SHP77 treated with DMSO at 0.1 percent for 48 hours (cell line): ENCODE results near the gene ZNF169.
"Not testable (repeated sequence)": the region's sequence is repeated elsewhere in the genome, so short reads cannot be mapped to it uniquely, and the experiment has no call there.

Source experiments
- DNase-seq: peaks from one replicate; lab custom pipeline; 2025; lab: John Stamatoyannopoulos, UW

Gene ZNF169

DNA sequence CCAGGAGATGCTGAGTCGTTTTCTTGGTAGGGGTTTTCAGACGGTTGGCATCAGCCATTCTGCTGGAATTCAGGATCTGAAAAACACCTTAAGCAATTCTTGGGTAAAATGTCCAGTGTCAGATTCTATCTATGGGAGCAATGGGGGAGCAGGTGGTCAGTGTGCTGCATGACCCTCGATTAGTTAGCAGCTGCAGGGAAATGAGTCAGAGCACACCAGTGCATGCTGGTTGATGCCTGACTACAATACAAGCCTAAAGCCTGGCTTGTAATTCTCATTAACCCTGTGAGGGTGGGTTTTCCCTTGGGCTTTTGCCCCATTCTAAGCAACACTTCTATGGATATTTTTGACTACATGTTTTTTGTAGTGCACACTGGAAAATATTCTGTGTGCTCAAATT lies 89.7 kb downstream of the ZNF169 start:
- DNase-seq, result not testable (repeated sequence)
